ENCODE data around the gene CREB5. TPM values are rescaled to one million over a fixed set of nuclear protein-coding genes. Genes with fewer than 3 reads are reported as not detected.

Gene CREB5
- total RNA-seq, 1 experiment from 2014 or later: 1.3 TPM

- TF ChIP-seq E2F4 (CRISPR knock-in tag; IDR thresholded peaks at IDR 0.05; ENCODE audit: borderline replicate concordance, low read depth) (no peak), FOXK1 (CRISPR knock-in tag; IDR thresholded peaks at IDR 0.05) (no peak), SMAD4 (CRISPR knock-in tag; IDR thresholded peaks at IDR 0.05) (no peak), SOX15 (CRISPR knock-in tag; IDR thresholded peaks at IDR 0.05) (no peak)
Observed at GRCh38 chr7:28830846-28831245, 418.5 kb downstream of the CREB5 start (continued).

- no peak overlapping the region for H3K27ac Mint-ChIP-seq
- ChIA-PET POLR2A (no interaction called here), CTCF (no interaction called here)
- peaks cover 7% of the 10 kb centered on the region for H3K9me3 Mint-ChIP-seq
- ATAC-seq: no peak
- TF ChIP-seq ZSCAN18 (CRISPR knock-in tag; IDR thresholded peaks at IDR 0.05): no peak
- TF ChIP-seq USF1 (CRISPR knock-in tag; IDR thresholded peaks at IDR 0.05): no peak
- TF ChIP-seq OVOL2 (CRISPR knock-in tag; IDR thresholded peaks at IDR 0.05; ENCODE audit: borderline replicate concordance): no peak
- TF ChIP-seq NFYB (CRISPR knock-in tag; conservative IDR thresholded peaks at IDR 0.05; ENCODE audit: low read depth): no peak
- no peak for TF ChIP-seq NR3C1 (CRISPR knock-in tag; conservative IDR thresholded peaks at IDR 0.05; ENCODE audit: low read depth)
- no peak for TF ChIP-seq ZNF281 (CRISPR knock-in tag; IDR thresholded peaks at IDR 0.05)
- H3K27me3 Mint-ChIP-seq (ENCODE audit: low read depth): no peaks in the 10 kb centered on the region
- no peak overlapping the region for H3K4me3 Mint-ChIP-seq
- no peak for DNase-seq (ENCODE audit: low spot score)
- H3K4me1 Mint-ChIP-seq: no peaks in the 10 kb centered on the region
- H3K36me3 Mint-ChIP-seq: peaks cover 6% of the 10 kb centered on the region
Observed at GRCh38 chr7:28832669-28833068, 420.4 kb downstream of the CREB5 start.

- ChIA-PET CTCF (no interaction called here), POLR2A (no interaction called here)
- no peak for ATAC-seq
- Mint-ChIP-seq H3K27ac (no peak overlapping the region), H3K4me3 (no peak overlapping the region), H3K4me1 (peaks cover 6% of the 10 kb centered on the region; the same call in 1 of the 2 replicates), H3K27me3 (ENCODE audit: low read depth) (no peaks in the 10 kb centered on the region), H3K36me3 (peaks cover 15% of the 10 kb centered on the region), H3K9me3 (peaks cover 12% of the 10 kb centered on the region)
- DNase-seq (ENCODE audit: low spot score): no peak
- no peak for TF ChIP-seq GRHL2 (CRISPR knock-in tag; IDR thresholded peaks at IDR 0.05; ENCODE audit: insufficient replicate concordance, severe bottlenecking)
- TF ChIP-seq FOXK1 (CRISPR knock-in tag; IDR thresholded peaks at IDR 0.05): no peak
- TF ChIP-seq ATF3 (CRISPR knock-in tag; conservative IDR thresholded peaks at IDR 0.05): no peak
- TF ChIP-seq ZNF396 (CRISPR knock-in tag; IDR thresholded peaks at IDR 0.05; ENCODE audit: borderline replicate concordance): no peak
- TF ChIP-seq KAT7 (CRISPR knock-in tag; IDR thresholded peaks at IDR 0.05; ENCODE audit: borderline replicate concordance): no peak
- TF ChIP-seq PREB (CRISPR knock-in tag; IDR thresholded peaks at IDR 0.05; ENCODE audit: borderline replicate concordance): no peak
- no peak for TF ChIP-seq ATF2 (CRISPR knock-in tag; IDR thresholded peaks at IDR 0.05; ENCODE audit: borderline replicate concordance, low read depth)
- no peak for TF ChIP-seq MLX (CRISPR knock-in tag; IDR thresholded peaks at IDR 0.05)
- no peak for TF ChIP-seq CBFB (CRISPR knock-in tag; IDR thresholded peaks at IDR 0.05; ENCODE audit: low read depth)
- no peak for TF ChIP-seq ZBTB21 (CRISPR knock-in tag; IDR thresholded peaks at IDR 0.05; ENCODE audit: borderline replicate concordance)
- no peak for TF ChIP-seq CDX4 (CRISPR knock-in tag; IDR thresholded peaks at IDR 0.05; ENCODE audit: borderline replicate concordance)
- no peak for TF ChIP-seq NR1H2 (CRISPR knock-in tag; IDR thresholded peaks at IDR 0.05)
Observed at GRCh38 chr7:28835800-28836199, 423.5 kb downstream of the CREB5 start.
